HG02678 (cell line): ENCODE measurements around the gene LRMDA.

Experiments
- ATAC-seq: cut with Tn5 transposase; IDR thresholded peaks from one replicate; pipeline ENCODE4 v1.9.1; 2021; ENCODE audit warnings: mild to moderate bottlenecking, moderate library complexity; ENCODE audit not compliant: unreplicated experiment

LRMDA gene

GRCh38 chr10:75443362-75443761 is 11.9 kb downstream of the LRMDA start:
- no peak for ATAC-seq

GRCh38 chr10:75444781-75445386 is 13.5 kb downstream of the LRMDA start:
- ATAC-seq: no peak

GRCh38 chr10:75446508-75446907 is 15.1 kb downstream of the LRMDA start:
- no peak for ATAC-seq

- no peak for ATAC-seq
Observed at GRCh38 chr10:75448166-75448565, 16.7 kb downstream of the LRMDA start.

GRCh38 chr10:75449382-75450074 is 18.1 kb downstream of the LRMDA start:
- ATAC-seq: no peak

- ATAC-seq: no peak
Observed at GRCh38 chr10:75450075-75450445, 18.6 kb downstream of the LRMDA start.

GRCh38 chr10:75450644-75451640 is 19.5 kb downstream of the LRMDA start:
- no peak for ATAC-seq

- ATAC-seq: no peak
Observed at GRCh38 chr10:75451831-75452230, 20.4 kb downstream of the LRMDA start.

- no peak for ATAC-seq
Observed at GRCh38 chr10:75452997-75453396, 21.6 kb downstream of the LRMDA start.

GRCh38 chr10:75456122-75456521 is 24.7 kb downstream of the LRMDA start:
- no peak for ATAC-seq

GRCh38 chr10:75460059-75460458 is 28.6 kb downstream of the LRMDA start:
- no peak for ATAC-seq

GRCh38 chr10:75461672-75462649 is 30.5 kb downstream of the LRMDA start:
- ATAC-seq: no peak

- no peak for ATAC-seq
Observed at GRCh38 chr10:75462865-75463264, 31.4 kb downstream of the LRMDA start.

GRCh38 chr10:75464478-75465449 is 33.3 kb downstream of the LRMDA start:
- no peak for ATAC-seq

GRCh38 chr10:75465450-75465827 is 34.0 kb downstream of the LRMDA start:
- ATAC-seq: no peak

GRCh38 chr10:75466001-75466400 is 34.6 kb downstream of the LRMDA start:
- no peak for ATAC-seq

- no peak for ATAC-seq
Observed at GRCh38 chr10:75466886-75467285, 35.5 kb downstream of the LRMDA start.

- ATAC-seq: no peak
Observed at GRCh38 chr10:75468612-75469005, 37.2 kb downstream of the LRMDA start.

GRCh38 chr10:75469006-75469616 is 37.7 kb downstream of the LRMDA start:
- no peak for ATAC-seq
